Measurements from ENCODE around the gene BICDL1.

Gene BICDL1

DNA sequence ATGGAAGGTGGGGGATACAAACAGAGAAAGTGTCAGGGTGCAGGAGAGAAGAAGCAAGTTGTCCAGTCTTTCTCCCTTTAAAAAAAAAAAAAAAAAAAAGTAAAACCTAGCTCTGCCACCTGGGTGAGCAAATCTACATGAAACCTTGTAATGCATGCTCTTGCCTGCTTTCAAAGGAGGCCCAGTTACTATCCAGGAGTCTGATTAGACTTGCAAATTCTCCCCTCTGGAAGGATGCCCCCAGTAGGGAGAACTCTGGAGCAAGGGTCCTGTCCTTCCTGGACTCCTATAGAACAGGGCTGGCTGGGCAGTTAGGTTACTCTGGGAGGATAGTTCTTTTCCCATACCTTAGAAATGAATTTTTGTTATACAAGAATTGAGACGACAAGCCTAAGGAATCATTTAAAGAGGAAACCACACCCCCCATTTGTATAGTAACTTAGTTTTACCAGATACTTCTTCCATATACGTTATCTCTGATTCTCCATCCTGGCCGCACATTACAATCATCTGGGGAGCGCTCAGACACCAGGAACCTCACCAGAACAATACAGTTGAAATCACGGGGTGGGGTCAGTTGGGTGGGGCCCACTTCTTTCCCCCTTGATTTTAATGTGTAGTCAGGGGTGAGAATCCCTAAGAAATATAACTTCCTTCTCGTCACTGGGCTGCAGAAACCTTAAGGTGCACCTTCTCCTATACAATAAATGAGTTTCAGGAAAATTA is 97.0 kb downstream of the BICDL1 start:
- DNase-seq: no peak

DNA sequence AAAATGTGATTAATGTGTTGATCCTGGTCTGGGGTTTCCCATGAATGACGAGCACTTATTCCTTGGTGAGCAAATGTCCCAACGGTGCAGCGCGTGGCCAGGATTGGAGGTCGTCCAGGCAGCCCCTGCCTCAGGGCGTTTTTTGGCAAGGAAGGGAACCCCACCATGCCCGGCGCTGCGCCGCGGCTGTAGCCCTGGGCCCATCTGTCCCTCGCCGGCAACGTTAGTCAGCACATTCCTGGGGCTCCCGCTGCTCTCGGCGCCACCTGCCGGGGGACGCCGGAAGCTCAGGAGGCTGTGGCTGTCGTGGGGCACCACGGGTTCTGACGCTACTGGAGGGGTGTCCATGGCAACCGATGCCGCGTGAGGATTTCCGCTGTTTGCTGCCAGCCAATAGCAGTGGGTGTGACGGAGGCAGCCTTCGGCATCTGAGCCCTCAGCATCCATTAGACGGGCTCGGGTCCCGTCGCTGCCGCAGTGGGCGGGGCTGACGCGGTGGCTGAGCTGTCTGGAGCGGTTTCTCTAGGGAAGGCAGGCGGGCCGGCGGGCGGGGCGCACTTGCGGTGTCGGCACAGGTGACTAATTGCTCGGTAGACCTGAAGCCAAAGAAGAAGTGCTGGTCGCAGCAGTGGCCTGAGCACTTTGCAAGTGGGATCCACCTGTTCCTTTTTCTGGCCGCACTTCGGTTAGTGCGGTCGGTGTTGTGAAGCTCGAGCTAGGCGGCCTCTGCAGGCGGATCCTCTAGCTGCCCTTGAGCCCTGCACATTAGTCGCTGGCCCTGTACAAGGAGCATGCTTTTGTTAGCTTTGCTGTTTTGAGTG is 98.0 kb downstream of the BICDL1 start:
- peak; percentile 98 for DNase-seq

DNA sequence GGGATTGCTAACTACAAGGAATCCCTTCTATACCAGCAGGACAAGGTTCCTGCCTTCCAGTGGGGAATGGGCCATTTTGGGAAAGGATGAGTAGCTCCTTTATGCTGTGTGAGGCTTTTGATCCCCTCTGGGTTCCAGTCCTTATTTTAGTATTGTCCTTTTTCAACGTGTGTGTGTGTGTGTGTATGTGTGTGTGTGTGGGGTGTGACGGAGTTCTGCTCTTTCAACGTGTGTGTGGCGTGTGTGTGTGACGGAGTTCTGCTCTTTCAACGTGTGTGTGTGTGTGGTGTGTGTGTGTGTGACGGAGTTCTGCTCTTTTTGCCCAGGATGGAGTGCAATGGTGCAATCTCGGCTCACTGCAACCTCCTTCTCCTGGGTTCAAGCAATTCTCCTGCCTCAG is 100.1 kb downstream of the BICDL1 start:
- DNase-seq: no peak

- DNase-seq: no peak
Observed at GRCh38 chr12:120089796-120090195, 100.8 kb downstream of the BICDL1 start.

DNA sequence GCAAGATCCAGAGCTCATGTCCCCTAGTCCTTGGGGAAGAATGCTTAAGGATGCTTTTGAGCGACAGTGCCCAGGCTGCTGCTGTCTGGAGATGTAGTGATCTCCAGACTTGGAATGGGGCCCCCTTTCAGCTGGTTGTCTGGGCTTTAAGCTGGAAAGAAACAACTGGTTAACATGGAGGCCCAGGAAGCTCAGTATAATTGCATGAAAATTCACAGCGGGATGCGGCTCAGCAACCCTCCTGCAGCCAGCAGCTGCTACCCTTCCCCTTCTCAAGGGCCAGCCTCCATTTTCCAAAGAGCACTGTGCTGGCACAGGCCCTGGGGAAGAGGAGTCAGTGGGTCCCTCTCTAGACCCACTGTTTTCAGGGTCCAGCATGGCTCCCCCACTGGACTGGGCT is 101.2 kb downstream of the BICDL1 start:
- no peak for DNase-seq

DNA sequence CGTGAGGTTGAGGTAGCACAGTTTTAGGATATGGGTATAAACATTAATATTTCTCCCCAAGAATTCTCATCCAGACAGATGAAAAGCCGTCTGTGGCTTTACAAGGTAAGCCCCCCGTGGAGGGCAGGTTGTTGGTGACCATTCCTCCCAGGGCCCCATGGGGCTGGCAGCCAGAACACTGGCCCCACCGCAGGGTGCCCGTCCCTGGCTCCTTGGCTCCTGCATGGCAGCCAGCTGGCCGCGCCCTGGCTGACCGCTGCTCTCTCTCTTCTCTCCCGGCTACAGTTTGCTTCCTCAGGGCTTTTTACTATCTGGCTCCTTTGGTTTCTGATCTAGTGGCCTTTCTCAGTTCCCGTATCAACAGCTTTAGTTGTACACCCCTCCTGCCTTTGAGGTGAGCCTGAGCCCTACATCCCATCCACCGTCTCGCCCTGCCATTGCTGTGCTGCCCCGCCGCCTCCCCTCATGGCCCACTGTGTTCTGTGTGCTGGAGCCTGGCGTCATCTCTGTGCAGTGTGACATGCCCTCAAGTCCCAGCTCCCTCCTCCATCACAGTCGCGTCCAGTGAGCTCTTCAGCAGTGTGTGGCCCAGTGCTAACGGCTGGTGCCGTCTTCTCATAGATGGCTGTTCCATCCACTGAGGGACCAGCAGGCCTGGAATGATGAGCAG is 101.7 kb downstream of the BICDL1 start:
- DNase-seq: no peak

GRCh38 chr12:120091371-120092090 is 102.5 kb downstream of the BICDL1 start:
- DNase-seq: no peak

GRCh38 chr12:120092551-120093335 is 103.7 kb downstream of the BICDL1 start:
- DNase-seq: no peak

DNA sequence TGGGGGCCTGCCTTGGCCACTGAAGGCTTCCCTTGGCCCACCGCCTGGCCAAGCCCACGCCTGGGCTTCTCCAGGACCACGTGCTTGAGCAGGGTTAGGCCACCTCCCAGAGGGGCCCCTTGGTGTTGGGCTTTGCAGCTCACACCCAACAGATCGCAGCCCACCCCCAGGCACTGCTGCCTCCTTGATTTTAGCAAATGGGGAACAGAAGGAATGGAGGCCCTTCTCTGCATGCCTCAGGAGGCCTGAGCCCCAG is 104.2 kb downstream of the BICDL1 start:
- no peak for DNase-seq

DNA sequence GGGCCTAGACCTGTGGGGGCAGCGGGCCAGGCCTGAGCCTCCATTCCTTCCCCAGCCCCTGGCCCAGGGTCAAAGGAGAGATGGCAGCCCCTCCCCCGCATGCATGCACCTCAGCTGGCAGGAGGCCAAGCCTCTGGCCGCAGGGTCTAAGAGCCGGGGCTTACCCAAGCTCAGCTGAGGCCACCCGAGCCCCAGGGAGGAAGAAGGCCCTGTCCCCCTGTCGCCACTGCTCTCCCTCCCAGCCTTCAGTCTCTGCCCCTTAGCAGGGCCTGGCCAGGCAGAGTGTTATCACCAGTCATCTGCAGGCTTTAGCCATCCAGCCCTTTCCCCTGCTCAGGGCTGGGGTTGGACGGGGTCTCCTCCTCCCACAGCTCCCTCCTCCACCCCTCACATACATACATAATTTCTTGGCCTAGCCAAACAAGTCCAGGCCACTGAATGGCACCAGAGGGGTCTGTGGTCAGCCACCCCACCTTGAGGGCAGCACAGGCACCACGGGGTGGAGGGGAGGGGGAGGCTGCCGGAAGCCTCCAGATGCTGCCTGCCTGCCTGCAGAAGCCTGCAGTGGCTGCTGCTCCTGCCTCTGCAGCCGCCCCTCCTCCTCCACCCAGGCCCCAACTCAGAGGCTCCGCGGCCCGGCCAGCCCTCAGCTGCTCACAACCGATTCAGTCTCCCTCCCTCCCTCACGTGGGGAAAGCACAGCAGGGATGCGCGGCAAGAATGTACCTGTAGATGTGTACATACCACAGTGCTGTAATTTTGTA is 104.7 kb downstream of the BICDL1 start:
- DNase-seq: no peak

GRCh38 chr12:120094485-120094884 is 105.4 kb downstream of the BICDL1 start:
- no peak for DNase-seq

- no peak for DNase-seq
Observed at GRCh38 chr12:120095331-120095730, 106.3 kb downstream of the BICDL1 start.

DNA sequence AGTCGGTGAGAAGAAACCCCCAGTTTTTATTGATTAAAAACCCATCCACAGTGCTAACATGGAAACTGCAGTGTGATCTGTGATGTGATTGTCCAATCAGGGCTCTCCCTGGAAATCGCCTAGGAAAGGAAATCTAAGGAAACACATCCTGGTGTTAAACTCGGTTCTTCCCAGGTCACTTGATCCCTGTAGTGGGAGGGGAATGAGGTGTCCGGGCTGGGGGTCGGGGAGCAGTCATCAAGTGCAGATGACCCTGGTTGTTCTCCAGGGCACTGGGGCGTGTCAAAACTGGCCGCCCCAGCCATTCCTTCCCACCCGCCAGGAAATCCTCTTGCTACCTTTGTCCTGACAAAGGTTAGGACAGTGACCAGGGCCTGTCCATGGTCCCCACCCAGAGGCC is 106.7 kb downstream of the BICDL1 start:
- DNase-seq: no peak

DNA sequence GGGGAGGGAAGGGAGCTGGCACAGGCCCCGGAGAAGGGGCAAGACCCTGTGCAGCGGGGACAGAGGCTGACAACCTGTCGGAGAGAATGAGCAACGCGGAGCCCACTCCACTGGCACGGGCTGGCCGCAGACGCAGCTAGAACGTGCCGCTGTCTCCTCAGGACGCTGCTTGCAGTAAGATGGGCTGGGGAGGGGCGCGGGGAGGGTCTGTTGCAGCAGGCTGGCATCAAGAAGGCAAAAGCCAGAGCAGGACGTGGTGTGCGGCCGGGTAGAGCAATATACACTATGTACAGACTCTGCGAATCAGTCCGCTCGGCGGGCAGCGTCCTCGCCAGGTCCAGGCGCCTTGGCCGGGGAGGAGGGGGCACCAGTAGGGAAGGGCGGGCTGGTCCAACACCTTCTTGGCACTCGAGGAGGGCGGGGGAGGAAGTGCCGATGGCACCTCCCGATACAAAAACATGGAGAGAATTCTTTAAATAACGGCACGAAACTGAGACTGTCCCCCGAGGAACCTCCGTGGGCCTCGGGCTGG is 107.7 kb downstream of the BICDL1 start:
- DNase-seq: no peak

GRCh38 chr12:120098756-120099470 is 109.9 kb downstream of the BICDL1 start:
- no peak for DNase-seq

- DNase-seq: no peak
Observed at GRCh38 chr12:120099738-120100137, 110.7 kb downstream of the BICDL1 start.

DNA sequence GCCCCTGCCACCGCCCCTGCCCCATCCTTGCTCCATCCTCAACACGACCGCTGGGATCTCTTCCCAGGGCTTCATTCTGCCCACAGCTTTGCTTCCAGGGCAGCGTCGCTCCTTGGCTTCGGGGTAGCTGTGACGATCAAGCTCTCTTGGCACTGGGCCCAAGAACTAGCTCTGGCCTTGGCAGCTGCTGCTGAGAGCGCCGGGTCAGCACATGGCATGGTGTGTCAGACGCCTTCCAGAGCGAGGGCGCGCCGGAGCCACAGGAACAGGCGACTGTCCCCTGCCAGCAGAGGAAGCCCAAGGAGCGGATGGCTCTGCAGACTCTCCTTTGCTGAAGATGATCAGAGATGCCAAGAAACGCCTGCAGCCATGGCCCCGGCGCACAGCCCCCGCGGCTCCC is 111.6 kb downstream of the BICDL1 start:
- DNase-seq: no peak

GRCh38 chr12:120101182-120101581 is 112.1 kb downstream of the BICDL1 start:
- no peak for DNase-seq

GRCh38 chr12:120101617-120102016 is 112.6 kb downstream of the BICDL1 start:
- DNase-seq: no peak

- no peak for DNase-seq
Observed at GRCh38 chr12:120102189-120103043, 113.4 kb downstream of the BICDL1 start.
